GM13976 (cell line): ENCODE data around the gene STK39.

Source experiments
- DNase-seq: peaks from one replicate; pipeline ENCODE4 v3.0.0; 2012; ENCODE audit warnings: low spot score
- in situ Hi-C: fragments of 300-500 bp; cut with MboI; formaldehyde crosslinking; loops from one replicate; pipeline ENCODE4 v1.12.0; 2022; ENCODE audit warnings: low sequenced_read_pairs, mixed read lengths, inconsistent platforms; ENCODE audit not compliant: unreplicated experiment
- TF ChIP-seq, protein P1 (sequence below): IDR thresholded peaks from 2 replicates; pipeline ENCODE4 v1.5.1; 2012; ENCODE audit warnings: borderline replicate concordance, mild to moderate bottlenecking; ENCODE audit not compliant: insufficient read depth; ENCODE audit errors: extremely low read depth, missing control alignments, control extremely low read depth

Gene STK39

DNA sequence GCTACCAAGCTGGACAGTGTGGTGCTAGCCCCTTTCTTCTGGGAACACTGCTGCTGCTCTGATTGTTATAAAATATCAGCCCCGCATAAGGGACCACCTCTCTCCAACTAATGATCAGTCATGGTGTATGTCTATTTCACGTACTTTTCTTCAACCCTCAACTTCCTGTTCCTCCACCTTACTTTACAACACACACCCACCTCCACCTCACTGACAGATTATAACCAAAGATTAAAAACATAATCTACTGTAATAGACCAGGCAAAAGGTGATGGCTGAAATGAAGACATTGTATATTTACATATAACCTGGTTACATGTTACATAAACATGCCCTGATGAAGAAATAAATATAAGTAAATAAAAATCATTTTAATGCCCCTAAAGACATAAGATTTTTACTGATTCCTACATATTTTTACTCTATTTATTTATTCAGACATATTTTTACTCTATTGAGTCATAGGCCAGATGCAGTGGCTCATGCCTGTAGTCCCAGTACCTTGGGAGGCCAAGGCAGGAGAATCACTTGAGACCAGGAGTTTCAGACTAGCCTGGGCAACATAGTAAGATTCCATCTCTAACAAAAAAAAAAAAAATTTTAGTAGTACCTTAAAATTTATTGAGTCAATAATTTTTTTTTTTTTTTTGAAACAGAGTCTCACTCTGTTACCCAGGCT is 12.8 kb downstream of the STK39 start:
- in situ Hi-C loops, result no loop called here

DNA sequence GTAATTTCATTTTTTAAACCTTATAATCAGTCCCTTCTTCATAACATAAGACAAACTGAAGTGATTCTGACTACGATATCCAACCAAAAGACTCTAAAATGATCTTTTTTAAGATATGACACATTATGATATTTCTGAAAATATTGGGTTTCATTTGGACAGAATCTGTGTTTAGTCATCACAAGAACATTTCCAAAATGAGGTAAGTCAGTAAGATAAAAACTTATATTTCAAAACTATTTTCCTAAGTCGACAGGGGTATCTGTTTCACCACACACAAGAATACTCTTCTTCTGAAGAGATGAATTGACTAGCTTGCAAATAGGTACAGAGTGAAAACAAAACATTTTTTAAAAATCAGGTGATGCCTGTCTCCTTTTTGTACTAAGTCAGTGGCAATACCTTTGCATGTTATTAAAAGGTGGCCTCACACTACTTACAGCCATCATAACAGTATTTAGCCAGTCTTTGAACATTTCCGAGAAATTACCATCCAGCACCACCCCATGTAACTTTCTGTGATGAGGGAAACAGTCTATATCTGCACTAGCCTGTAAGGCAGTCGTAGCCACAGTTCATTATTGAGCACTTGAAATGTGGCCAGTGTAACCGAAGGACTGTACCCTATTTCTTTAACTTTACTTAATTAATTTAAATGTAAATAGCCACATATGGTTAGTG is 13.5 kb downstream of the STK39 start:
- TF ChIP-seq, protein P1, sequence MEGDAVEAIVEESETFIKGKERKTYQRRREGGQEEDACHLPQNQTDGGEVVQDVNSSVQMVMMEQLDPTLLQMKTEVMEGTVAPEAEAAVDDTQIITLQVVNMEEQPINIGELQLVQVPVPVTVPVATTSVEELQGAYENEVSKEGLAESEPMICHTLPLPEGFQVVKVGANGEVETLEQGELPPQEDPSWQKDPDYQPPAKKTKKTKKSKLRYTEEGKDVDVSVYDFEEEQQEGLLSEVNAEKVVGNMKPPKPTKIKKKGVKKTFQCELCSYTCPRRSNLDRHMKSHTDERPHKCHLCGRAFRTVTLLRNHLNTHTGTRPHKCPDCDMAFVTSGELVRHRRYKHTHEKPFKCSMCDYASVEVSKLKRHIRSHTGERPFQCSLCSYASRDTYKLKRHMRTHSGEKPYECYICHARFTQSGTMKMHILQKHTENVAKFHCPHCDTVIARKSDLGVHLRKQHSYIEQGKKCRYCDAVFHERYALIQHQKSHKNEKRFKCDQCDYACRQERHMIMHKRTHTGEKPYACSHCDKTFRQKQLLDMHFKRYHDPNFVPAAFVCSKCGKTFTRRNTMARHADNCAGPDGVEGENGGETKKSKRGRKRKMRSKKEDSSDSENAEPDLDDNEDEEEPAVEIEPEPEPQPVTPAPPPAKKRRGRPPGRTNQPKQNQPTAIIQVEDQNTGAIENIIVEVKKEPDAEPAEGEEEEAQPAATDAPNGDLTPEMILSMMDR, result no peak
- no peak for DNase-seq
- in situ Hi-C loops, result no loop called here

More for the DNA sequence above, 12.8 kb downstream of the STK39 start:
- no peak for DNase-seq
- TF ChIP-seq, protein P1, result no peak

DNA sequence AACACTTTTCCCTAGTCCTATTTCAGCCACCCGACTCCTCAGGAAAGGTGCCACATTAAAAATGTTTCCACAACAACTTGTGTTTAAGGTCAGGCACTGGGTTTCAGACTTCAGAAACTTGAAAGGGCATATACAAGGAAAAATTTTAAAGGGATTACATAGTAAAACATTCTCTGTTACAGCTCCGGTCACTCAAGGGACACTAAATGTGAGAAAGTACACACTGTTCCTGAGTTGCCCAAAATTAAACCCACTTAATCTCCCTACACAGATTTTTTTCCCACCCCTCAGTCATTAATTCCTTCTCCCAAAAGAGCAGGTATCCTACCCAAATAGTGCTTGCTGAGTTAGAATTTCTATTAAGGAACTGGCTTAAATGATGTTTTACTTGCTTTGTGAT is 14.2 kb downstream of the STK39 start:
- in situ Hi-C loops, result no loop called here
- no peak for DNase-seq
- TF ChIP-seq, protein P1, result no peak

DNA sequence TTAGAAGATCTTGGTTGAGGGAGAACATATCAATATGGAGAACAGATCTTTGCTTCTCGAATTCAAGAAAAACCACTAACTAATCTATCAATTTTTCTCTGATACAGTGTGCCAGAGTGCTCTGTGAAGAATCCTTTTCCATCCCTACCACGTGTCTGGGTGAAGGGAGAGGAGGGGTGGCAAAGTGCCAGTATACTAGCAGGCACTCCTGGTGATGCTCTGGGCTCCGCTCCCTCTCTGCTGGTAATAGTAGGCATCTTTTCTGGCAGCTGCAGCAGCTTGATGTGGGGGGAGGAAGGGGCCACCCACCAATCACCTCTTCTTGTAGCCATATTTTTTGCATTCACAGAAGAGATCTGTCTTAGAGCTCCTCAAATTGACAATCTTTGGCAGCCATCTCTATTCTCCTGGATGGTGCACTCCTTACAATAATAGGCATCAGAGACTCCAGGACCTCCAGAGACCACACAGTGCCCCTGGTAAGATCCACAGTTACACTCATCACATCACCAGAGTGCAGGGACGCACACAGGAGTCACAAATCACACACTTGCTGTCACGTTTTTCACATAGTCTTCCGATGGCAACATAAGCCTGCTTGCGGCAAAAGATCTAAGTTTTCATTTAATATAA is 15.7 kb downstream of the STK39 start:
- DNase-seq, result no peak
- in situ Hi-C loops, result no loop called here
- TF ChIP-seq, protein P1, result no peak

DNA sequence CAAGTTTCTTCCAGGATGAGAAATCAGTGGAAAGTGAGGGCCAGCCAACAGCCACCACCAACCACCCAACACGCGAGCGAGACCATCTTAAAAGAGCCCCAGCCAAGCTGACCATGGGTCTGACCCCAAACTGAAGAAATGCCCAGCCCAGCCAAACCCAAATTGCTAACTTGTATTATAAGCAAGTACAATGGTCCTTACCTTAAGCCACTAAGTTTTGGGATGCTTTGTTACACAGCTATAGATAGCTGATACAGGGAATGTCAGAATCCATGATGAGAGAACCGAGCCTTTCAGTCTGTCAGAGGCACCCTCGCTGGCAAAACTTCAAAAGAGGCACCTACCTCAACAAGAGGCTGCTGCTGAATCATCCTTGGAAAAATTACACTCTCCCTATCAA is 17.0 kb downstream of the STK39 start:
- in situ Hi-C loops, result no loop called here
- TF ChIP-seq, protein P1, result no peak

DNA sequence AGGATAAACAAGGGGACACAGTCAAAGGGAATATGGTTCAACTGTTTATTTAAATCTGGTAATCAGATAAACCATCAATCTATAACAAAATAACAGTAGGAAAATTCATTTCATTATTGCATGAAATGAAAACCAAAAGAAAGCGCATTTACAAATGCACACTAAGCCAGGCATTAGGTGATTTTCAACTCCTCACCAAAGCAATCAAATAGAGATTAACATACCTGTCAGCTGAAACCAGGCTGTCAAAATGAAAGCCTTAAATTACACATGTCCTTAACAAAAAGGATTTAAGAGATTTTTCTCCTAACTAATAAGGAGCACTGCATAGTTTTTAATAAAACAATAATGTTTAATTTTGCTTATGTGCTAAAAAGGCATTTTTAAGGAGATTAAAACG is 23.0 kb downstream of the STK39 start:
- in situ Hi-C loops, result no loop called here
- TF ChIP-seq, protein P1, result no peak
- DNase-seq, result no peak

More for the DNA sequence above, 17.0 kb downstream of the STK39 start:
- DNase-seq, result no peak
